OCI-LY7 (cell line): ENCODE data around the gene LHX4.

ENCODE experiments used
- CTCF ChIP-seq: fragments of 200-600 bp; sonication (generic); conservative IDR thresholded peaks from 2 replicates; pipeline ENCODE4 v1.5.1; 2014; ENCODE audit warnings: mild to moderate bottlenecking, antibody characterized with exemption, low read length, moderate library complexity, mixed read lengths
- EZH2phosphoT487 ChIP-seq: fragments of 200-600 bp; sonication (generic); IDR thresholded peaks from 2 replicates; pipeline ENCODE4 v1.6.1; 2018; ENCODE audit warnings: low read depth, borderline replicate concordance, mild to moderate bottlenecking, mixed run types, antibody characterized with exemption, low read length, moderate library complexity, mixed read lengths

- TF ChIP-seq CTCF (no peak), EZH2phosphoT487 (no peak)
Observed at GRCh38 chr1:180224902-180225301, 5.2 kb upstream of the LHX4 start.
